GM12878 (cell line): ENCODE measurements around the gene PRKCI.

Experiments used
- CHD2 ChIP-seq: IDR thresholded peaks from 2 replicates; pipeline ENCODE4 v1.6.1; 2011; ENCODE audit warnings: low read depth, low read length, improper control_type of control experiment, borderline replicate concordance
- EP300 ChIP-seq, 2 experiments: fragments of 150-350 bp in 1 of 2; IDR thresholded peaks; 2 replicates each; pipeline ENCODE4 v1.6.1; 2011 to 2012; ENCODE audit warnings: low read depth in 2 of 2, low read length in 2 of 2, borderline replicate concordance in 1 of 2, improper control_type of control experiment in 1 of 2, inconsistent platforms in 1 of 2; ENCODE audit not compliant: control insufficient read depth in 1 of 2
- EZH2 ChIP-seq: IDR thresholded peaks from 2 replicates; pipeline ENCODE4 v1.6.1; 2012; ENCODE audit warnings: low read depth, mild to moderate bottlenecking, control low read depth, inconsistent platforms, low read length, borderline replicate concordance; ENCODE audit not compliant: control insufficient read depth
- GATAD2B ChIP-seq: fragments of 450-650 bp; conservative IDR thresholded peaks from 2 replicates; pipeline ENCODE4 v1.6.1; 2017; ENCODE audit warnings: low read depth, mild to moderate bottlenecking, moderate library complexity
- KAT2A ChIP-seq: conservative IDR thresholded peaks from 2 replicates; pipeline ENCODE4 v1.6.1; 2011; ENCODE audit warnings: low read depth, low read length; ENCODE audit not compliant: control insufficient read depth
- PAX5 ChIP-seq: IDR thresholded peaks from 2 replicates; pipeline ENCODE4 v1.6.1; 2011; ENCODE audit warnings: low read depth, low read length, borderline replicate concordance
- POLR2AphosphoS2 ChIP-seq: IDR thresholded peaks from 2 replicates; pipeline ENCODE4 v1.6.1; 2011; ENCODE audit warnings: low read depth, mild to moderate bottlenecking, low read length, improper control_type of control experiment, moderate library complexity
- RBBP5 ChIP-seq: fragments of 200-600 bp; sonication (generic); conservative IDR thresholded peaks from 2 replicates; pipeline ENCODE4 v1.6.1; 2016
- SMC3 ChIP-seq: IDR thresholded peaks from 2 replicates; pipeline ENCODE4 v1.6.1; 2011; ENCODE audit warnings: low read length, improper control_type of control experiment, borderline replicate concordance
- ZNF24 ChIP-seq: fragments of 450-650 bp; IDR thresholded peaks from 2 replicates; pipeline ENCODE4 v1.6.1; 2017; ENCODE audit warnings: antibody characterized with exemption, mild to moderate bottlenecking
- TF ChIP-seq, protein P1 (sequence below), 3 experiments: IDR thresholded peaks in 2 of 3; conservative IDR thresholded peaks in 1 of 3; 2 replicates each; pipeline ENCODE4 v1.5.1; 2011; ENCODE audit warnings: low read depth in 3 of 3, low read length in 3 of 3, mild to moderate bottlenecking in 3 of 3, control low read depth in 2 of 3, moderate library complexity in 2 of 3, inconsistent platforms in 1 of 3, mixed read lengths in 1 of 3; ENCODE audit not compliant: control insufficient read depth in 2 of 3, insufficient read depth in 1 of 3; ENCODE audit errors: extremely low read depth in 1 of 3
- TF ChIP-seq, protein P2 (sequence below): fragments of 450-650 bp; IDR thresholded peaks from 2 replicates; pipeline ENCODE4 v1.6.1; 2014; ENCODE audit warnings: mild to moderate bottlenecking

DNA sequence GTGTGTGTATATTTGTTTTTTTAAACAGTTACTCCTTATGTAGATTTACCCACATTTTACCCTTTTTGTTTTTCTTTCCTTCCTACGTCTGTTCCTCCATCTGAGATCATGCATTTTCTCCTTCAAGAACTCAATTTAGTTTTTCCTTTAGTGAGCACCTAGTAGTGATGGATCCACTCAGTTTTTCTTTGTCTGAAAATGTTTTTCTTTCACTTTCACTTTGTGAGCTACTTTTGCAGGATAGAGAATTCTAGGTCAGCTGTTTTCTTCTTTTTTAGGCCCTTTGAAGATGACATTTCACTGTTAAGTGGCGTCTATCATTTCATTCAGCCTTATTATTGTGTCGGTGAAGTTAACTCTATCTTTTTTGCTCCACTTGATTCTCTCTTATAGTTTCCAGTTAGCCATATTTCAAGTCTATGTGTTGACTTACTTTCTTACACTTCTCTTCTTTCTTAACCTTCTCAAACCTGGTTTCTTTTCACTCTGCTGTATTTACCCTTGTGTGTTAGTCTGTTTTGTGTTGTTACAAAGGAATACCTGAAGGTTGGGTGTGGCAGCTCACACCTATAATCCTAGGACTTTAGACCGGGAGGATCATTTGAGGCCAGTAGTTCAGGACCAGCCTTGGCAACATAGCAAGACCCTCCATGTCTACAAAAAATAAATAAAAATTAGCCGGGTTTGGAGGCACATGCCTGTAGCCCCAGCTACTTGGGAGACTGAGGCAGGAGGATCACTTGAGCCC, 55.8 kb downstream of the PRKCI start:
- TF ChIP-seq, protein P1, sequence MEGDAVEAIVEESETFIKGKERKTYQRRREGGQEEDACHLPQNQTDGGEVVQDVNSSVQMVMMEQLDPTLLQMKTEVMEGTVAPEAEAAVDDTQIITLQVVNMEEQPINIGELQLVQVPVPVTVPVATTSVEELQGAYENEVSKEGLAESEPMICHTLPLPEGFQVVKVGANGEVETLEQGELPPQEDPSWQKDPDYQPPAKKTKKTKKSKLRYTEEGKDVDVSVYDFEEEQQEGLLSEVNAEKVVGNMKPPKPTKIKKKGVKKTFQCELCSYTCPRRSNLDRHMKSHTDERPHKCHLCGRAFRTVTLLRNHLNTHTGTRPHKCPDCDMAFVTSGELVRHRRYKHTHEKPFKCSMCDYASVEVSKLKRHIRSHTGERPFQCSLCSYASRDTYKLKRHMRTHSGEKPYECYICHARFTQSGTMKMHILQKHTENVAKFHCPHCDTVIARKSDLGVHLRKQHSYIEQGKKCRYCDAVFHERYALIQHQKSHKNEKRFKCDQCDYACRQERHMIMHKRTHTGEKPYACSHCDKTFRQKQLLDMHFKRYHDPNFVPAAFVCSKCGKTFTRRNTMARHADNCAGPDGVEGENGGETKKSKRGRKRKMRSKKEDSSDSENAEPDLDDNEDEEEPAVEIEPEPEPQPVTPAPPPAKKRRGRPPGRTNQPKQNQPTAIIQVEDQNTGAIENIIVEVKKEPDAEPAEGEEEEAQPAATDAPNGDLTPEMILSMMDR (IDR thresholded peaks at IDR 0.05 in 2 of 3, conservative IDR thresholded peaks at IDR 0.05 in 1 of 3; ENCODE audit: control insufficient read depth in 2 of 3, extremely low read depth in 1 of 3, insufficient read depth in 1 of 3, low read depth in 3 of 3, low read length in 3 of 3) = no peak
- TF ChIP-seq, protein P2, sequence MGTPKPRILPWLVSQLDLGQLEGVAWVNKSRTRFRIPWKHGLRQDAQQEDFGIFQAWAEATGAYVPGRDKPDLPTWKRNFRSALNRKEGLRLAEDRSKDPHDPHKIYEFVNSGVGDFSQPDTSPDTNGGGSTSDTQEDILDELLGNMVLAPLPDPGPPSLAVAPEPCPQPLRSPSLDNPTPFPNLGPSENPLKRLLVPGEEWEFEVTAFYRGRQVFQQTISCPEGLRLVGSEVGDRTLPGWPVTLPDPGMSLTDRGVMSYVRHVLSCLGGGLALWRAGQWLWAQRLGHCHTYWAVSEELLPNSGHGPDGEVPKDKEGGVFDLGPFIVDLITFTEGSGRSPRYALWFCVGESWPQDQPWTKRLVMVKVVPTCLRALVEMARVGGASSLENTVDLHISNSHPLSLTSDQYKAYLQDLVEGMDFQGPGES = no peak
- TF ChIP-seq GATAD2B = no peak
- TF ChIP-seq RBBP5 = no peak
- no peak for TF ChIP-seq EZH2
- no peak for TF ChIP-seq PAX5
- TF ChIP-seq KAT2A = no peak
- TF ChIP-seq CHD2 = no peak
- TF ChIP-seq POLR2AphosphoS2 = no peak
- TF ChIP-seq EP300 (IDR thresholded peaks at IDR 0.05; ENCODE audit: borderline replicate concordance in 1 of 2, control insufficient read depth in 1 of 2, low read depth in 2 of 2, low read length in 2 of 2) = no peak
- TF ChIP-seq SMC3 = no peak
- no peak for TF ChIP-seq ZNF24
